GM19099 (cell line): ENCODE results near the gene SLC27A3.

Experiments used
- POLR2A ChIP-seq: IDR thresholded peaks from 3 replicates; pipeline ENCODE4 v1.6.1; 2011; ENCODE audit warnings: low read depth; ENCODE audit not compliant: insufficient read length; ENCODE audit errors: extremely low read depth

The SLC27A3 gene

DNA sequence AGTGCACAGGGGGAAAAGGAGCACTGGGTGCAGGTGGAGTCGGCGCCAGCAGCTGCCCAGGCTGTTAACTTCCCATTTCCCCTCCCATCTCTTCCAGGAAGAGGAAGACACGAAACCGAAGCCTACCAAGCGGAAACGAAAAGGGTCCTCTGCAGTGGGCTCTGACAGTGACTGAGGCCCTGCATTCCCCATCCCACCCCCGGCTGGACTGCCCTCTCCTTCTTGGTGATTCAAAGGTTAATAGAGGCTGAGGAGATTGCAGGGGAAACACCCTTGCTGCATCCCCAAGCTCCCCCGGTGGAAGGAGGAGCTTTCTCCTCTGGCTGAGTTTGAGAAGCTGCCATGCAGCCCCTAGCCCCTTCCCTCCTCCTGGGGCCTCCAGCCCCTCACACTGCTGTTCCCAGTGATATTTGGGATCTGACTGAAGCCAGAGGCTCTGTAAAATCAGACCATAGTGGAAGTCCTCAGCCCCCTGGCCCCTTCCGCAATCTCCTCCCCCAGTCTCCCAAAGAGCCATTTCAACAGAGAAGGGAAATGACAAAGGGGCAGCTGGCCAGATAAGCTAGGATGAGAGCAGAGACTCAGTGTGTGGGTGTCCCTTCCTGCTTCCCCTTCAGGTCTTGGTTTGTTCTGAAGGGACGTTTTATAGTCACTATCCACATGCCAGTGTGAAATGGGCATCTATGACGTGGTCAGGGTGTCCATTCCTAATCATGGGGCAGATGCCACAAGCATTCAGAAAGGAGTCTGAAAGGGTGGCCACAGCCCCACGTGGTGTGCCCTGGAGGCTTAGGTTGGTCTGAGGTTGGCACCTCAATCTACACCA lies 1.9 kb upstream of the SLC27A3 start:
- TF ChIP-seq POLR2A = no peak

DNA sequence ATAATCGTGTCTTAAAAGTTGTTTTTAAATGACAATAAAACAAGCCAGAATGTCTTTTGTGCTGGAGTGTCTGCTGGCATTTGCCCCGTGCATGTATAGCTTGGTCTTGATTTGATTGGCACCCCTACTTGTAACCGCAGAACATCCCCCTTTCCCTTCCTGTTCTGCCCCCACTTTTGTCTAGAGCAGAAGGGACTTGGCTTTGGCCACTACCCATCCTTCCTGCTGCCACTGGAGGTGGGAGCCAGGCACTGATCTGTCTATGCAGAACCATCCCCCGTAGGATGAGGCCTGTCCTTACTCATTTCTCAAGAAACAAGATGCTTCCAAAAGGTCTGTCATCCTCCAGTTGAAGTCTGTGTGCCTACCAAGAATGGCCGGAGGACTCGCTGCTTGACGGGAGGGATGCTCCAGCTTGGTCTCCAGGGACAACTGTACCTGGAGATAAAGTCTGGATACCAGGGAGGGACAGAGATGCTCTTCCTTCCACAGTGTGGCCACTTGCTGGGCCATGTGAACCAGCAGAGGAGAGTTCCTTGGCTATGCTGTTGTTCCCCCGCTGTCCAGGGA lies 1.1 kb upstream of the SLC27A3 start:
- no peak for TF ChIP-seq POLR2A

DNA sequence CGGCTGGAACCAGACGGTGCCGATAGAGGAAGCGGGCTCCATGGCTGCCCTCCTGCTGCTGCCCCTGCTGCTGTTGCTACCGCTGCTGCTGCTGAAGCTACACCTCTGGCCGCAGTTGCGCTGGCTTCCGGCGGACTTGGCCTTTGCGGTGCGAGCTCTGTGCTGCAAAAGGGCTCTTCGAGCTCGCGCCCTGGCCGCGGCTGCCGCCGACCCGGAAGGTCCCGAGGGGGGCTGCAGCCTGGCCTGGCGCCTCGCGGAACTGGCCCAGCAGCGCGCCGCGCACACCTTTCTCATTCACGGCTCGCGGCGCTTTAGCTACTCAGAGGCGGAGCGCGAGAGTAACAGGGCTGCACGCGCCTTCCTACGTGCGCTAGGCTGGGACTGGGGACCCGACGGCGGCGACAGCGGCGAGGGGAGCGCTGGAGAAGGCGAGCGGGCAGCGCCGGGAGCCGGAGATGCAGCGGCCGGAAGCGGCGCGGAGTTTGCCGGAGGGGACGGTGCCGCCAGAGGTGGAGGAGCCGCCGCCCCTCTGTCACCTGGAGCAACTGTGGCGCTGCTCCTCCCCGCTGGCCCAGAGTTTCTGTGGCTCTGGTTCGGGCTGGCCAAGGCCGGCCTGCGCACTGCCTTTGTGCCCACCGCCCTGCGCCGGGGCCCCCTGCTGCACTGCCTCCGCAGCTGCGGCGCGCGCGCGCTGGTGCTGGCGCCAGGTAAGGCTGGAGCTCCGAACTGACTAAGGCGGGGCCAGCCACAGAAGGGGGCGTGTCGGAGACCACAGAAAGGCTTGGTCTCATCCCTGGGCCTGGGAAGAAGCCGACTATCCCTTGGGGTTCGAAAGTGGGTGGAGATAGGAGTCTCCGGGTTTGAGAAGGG lies 486 bp downstream of the SLC27A3 start:
- peak; percentile 52 for TF ChIP-seq POLR2A

DNA sequence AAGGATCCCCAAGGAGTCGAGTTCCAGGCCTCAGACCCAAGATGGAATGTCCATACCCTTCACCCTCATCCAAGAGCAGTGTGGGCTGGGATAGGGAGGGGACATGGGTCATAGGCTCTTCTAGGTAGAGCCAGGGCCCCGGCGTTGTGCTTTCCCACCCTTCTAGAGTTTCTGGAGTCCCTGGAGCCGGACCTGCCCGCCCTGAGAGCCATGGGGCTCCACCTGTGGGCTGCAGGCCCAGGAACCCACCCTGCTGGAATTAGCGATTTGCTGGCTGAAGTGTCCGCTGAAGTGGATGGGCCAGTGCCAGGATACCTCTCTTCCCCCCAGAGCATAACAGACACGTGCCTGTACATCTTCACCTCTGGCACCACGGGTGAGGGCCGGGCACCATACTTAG lies 1.1 kb downstream of the SLC27A3 start:
- no peak for TF ChIP-seq POLR2A

DNA sequence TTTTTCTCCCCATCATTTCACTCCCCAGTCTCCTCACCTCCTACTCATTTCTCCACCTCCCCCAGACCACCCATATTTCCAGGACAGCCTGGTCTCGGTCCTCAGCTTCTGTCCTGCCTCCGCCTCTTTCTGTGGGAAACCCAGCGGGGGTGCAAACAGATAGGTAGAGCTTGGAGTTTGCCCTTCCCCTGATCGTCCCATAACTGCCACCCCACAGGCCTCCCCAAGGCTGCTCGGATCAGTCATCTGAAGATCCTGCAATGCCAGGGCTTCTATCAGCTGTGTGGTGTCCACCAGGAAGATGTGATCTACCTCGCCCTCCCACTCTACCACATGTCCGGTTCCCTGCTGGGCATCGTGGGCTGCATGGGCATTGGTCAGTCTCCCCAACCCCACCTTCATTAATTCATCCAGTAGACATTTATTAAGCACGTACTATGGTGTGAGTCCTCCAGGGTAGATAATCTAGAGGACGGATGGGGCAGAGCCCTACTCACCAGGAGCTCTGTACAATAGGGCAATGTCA lies 1.7 kb downstream of the SLC27A3 start:
- no peak for TF ChIP-seq POLR2A

DNA sequence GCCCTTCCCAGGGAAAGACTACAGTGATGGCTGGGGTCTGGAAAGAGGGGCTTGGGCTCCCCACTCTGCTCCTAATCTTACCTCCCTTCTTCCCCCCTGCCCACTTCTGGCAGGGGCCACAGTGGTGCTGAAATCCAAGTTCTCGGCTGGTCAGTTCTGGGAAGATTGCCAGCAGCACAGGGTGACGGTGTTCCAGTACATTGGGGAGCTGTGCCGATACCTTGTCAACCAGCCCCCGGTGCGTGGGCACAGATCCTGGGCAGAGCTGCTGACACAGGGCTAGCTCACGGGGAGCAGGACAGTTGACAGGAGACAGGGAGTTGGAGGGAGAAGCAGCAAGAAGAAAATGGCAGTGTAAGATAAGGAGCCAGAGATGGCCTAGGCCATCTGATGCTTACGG lies 2.4 kb downstream of the SLC27A3 start:
- no peak for TF ChIP-seq POLR2A

DNA sequence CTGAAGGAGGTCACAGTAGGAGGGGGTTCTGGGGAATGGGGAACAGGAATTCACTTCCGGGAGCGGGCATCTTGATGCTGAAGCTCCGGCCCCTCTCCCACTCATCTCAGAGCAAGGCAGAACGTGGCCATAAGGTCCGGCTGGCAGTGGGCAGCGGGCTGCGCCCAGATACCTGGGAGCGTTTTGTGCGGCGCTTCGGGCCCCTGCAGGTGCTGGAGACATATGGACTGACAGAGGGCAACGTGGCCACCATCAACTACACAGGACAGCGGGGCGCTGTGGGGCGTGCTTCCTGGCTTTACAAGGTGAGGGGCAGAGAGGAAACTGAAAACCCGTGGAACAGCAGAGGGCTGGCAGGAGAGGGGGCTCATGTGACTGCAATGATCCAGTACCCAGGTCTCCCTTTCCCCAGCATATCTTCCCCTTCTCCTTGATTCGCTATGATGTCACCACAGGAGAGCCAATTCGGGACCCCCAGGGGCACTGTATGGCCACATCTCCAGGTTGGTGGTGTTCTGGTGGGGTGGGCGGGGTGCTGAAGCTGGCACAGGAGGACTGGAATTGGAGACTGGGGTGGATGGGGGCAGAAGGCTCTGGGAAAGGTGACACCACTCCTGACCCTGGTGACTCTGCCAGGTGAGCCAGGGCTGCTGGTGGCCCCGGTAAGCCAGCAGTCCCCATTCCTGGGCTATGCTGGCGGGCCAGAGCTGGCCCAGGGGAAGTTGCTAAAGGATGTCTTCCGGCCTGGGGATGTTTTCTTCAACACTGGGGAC lies 3.0 kb downstream of the SLC27A3 start:
- no peak for TF ChIP-seq POLR2A

DNA sequence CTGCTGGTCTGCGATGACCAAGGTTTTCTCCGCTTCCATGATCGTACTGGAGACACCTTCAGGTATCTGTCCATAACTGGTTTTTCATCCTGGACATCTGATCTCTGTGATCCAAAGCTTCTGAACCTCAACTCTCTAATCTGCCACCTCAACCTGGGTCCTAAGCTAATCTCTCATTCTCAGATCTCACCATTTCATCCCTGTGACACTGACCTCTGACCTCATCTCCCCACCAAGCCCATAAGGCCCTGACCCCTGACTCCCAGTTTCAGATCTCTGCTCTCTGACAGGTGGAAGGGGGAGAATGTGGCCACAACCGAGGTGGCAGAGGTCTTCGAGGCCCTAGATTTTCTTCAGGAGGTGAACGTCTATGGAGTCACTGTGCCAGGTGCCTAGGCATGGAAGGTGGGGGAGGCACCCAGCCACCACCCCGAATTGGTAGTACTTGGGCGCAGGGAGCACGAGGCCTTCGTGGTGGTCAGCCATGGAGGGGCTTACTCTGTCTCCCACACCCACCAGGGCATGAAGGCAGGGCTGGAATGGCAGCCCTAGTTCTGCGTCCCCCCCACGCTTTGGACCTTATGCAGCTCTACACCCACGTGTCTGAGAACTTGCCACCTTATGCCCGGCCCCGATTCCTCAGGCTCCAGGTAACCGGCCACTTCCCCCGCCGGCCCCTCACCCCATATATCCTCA lies 3.8 kb downstream of the SLC27A3 start:
- TF ChIP-seq POLR2A = no peak

DNA sequence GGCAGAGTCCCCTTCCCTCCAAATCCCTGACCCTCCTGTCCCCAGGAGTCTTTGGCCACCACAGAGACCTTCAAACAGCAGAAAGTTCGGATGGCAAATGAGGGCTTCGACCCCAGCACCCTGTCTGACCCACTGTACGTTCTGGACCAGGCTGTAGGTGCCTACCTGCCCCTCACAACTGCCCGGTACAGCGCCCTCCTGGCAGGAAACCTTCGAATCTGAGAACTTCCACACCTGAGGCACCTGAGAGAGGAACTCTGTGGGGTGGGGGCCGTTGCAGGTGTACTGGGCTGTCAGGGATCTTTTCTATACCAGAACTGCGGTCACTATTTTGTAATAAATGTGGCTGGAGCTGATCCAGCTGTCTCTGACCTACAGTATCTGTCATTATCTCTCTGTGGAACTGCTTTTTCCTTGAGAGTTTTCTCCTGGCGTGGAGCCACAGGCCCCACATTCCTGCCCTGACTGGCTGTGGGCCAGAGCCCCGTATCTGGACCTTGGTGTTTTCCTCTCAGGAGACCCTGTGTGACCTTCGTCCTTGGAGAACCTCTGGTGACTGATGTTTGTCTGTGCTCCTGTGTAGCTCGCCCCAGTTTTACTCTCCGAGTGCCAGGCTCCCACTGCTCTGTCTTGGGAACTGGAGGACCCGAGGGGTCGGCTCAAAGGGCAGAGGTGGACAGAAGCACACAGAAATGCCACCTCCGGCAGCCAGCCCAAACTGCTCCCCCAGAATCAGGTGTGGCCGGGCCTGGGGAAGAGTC lies 4.8 kb downstream of the SLC27A3 start:
- no peak for TF ChIP-seq POLR2A

DNA sequence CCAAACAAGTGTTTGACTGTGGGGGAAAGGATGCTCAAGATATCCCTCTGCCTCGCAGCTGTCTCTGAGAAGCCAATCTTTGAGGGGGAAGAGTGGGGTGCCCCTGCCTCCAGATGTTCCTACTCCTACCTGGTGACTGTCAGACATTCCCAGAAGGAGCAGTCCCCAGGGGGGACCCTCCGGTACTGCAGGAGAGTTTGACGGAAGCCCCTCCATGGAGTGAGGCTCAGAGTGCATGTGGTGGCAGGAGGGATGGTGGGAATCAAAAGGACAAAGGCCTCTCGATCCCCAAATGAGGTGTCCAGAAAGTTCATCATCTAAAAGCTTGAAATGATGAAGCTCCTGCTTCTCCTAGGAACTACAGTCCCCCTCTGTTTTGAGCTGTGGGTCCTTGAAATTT lies 5.3 kb downstream of the SLC27A3 start:
- no peak for TF ChIP-seq POLR2A

DNA sequence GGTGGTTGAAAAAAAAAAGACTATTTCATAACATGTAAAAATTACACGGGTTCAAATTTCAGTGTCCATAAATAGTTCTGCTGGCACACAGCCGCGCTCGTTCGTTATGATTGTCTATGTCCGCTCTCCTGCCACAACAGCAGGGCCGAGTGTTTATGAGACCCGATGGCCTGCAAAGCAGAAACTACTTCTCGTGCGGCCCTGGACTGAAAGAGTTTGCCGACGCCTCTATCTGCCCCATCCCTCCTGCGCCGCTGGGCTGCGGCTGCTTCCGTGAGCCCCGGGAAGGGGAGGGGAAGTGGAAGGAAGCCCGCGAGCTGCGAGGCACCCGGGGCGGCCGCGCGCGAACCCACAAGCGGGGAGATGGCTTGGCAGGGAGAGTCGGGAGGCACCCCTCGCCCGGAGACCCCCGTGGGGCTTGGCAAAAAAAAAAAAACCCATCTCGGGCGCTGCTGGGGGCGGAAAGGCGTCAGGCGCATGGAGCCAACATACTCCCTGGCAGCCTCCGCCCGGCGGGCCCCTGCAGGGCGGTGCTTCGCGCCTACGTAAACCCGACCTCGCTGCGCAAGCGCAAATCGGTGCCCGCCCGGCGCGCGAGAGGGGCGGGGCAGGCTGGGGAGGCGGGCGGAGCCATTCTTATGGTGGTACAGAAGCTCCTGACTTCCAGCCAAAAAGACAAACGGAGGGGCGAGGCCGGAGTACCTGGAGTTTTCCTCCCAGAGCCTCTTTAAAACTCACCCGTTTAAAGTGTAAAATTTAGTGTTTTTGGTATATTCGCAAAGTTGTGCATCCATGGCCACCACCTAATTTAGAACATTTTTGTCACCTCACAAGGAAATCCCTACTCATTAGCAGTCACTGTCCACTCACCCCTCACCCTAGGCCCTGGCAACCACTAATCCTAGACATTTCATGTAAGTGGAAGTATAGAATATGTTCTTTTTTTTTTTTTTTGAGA lies 8.3 kb downstream of the SLC27A3 start:
- peak; percentile 96 for TF ChIP-seq POLR2A

DNA sequence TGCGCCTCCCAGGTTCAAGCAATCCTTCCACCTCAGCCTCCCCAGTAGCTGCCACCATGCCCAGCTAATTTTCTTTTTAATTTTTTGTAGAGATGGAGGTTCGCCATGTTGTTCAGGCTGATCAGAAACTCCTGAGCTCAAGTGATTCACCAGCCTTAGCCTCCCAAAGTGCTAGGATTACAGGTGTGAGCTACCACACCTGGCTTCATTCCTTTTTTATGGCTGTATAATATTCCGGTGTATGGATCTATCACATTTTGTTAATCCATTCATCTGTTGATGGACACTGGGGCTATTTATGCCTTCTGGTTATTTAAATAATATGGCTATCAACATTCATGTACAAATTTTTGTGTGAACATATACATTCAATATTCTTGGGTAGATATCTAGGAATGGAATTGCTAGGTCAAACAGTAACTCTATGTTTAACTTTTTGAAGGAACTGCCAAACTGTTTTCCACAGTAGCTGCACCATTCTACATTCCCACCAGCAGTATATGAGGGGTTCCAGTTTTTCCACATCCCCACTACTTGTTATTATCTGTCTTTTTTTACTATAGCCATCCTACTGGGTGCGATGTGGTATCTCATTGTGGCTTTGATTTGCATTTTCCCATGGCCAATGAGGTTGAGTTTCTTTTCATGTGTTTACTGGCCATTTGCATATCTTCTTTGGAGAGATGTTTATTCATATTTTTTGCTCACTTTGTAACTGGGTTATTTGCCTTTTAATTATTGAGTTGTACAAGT lies 11.0 kb downstream of the SLC27A3 start:
- no peak for TF ChIP-seq POLR2A

DNA sequence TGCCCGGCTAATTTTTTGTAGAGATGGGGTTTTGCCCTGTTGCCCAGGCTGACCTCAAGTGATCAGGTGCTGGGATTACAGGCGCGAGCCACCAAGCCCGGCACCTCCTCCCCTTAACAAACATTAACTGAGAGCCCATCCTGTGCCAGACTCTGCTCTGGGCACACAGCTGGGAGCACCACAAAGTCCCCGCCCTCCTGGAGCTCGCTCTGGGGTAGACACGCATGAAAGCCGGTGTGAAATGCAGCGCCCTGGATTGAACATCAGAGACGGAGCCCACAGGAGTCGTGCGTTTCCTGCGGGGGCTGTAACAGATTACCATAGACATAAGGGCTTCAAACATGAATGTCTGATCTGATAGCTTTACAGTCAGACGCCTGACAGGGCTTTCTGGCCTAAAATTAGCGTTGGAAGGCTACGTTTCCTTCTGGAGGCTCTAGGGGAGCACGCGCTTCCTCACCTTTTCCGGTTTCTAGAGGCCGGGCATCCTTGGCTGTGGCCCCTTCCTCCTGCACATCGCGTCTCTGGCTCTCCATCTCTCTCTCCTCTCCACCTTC lies 14.3 kb downstream of the SLC27A3 start:
- no peak for TF ChIP-seq POLR2A
